PC-9 (cell line): ENCODE data around the gene CFAP54. TPM values are rescaled to one million over a fixed set of nuclear protein-coding genes. Genes with fewer than 3 reads are reported as not detected.

Experiments used
- Bru-seq: library from RNA; stranded (reverse); fragments of 400-500 nt; gene quantifications from one replicate; lab custom pipeline; 2021; lab: Mats Ljungman, UMichigan
- BruChase-seq, 2 experiments: library from RNA; stranded (reverse); fragments of 400-500 nt; gene quantifications; one replicate each; lab custom pipeline; 2021; lab: Mats Ljungman, UMichigan
- BruUV-seq: library from RNA; stranded (reverse); fragments of 400-500 nt; replicated peaks from 2 replicates; lab custom pipeline; 2021; lab: Mats Ljungman, UMichigan
- CTCF ChIA-PET: fragments of 300-600 bp; sonication (Branson Sonifier 250); formaldehyde crosslinking; loops from one replicate; lab custom pipeline; 2022; ENCODE audit warnings: antibody characterized with exemption; lab: Charles Lee
- POLR2A ChIA-PET: fragments of 300-600 bp; sonication (Branson Sonifier 250); formaldehyde crosslinking; loops from one replicate; lab custom pipeline; 2022; ENCODE audit warnings: antibody characterized with exemption; ENCODE audit not compliant: unreplicated experiment; lab: Charles Lee
- DNase-seq, 2 experiments: peaks; one replicate each; pipeline versions ENCODE4 v3.0.0 to v3.0.0-alpha.2; 2015 to 2022; ENCODE audit warnings: mixed read lengths in 1 of 2
- H2AFZ ChIP-seq: fragments of 200-600 bp; sonication (generic); 2 replicates; pipeline ENCODE4 v1.8.1; 2017; ENCODE audit warnings: antibody characterized with exemption
- H3F3A ChIP-seq: fragments of 200-600 bp; sonication (generic); 2 replicates; pipeline ENCODE4 v1.8.1; 2017; ENCODE audit warnings: antibody characterized with exemption, mild to moderate bottlenecking, low read depth; ENCODE audit not compliant: insufficient read depth
- H3K27ac ChIP-seq: fragments of 200-600 bp; sonication (generic); 2 replicates; pipeline ENCODE4 v1.6.1; 2016; ENCODE audit warnings: mixed run types
- H3K27me3 ChIP-seq: fragments of 200-600 bp; sonication (generic); 2 replicates; pipeline ENCODE4 v1.6.1; 2016; ENCODE audit warnings: low read depth, mixed run types; ENCODE audit not compliant: insufficient read depth
- H3K36me3 ChIP-seq: fragments of 200-600 bp; sonication (generic); 2 replicates; pipeline ENCODE4 v1.6.1; 2016; ENCODE audit warnings: low read depth, mixed run types
- H3K4me1 ChIP-seq: fragments of 200-600 bp; sonication (generic); replicated peaks from 2 replicates; pipeline ENCODE4 v1.6.1; 2016; ENCODE audit warnings: mixed run types; ENCODE audit not compliant: insufficient read depth
- H3K4me2 ChIP-seq: fragments of 200-600 bp; sonication (generic); 2 replicates; pipeline ENCODE4 v1.6.1; 2017; ENCODE audit warnings: mixed run types
- H3K4me3 ChIP-seq: fragments of 200-600 bp; sonication (generic); 2 replicates; pipeline ENCODE4 v1.6.1; 2016; ENCODE audit warnings: mixed run types
- H3K79me2 ChIP-seq: fragments of 200-600 bp; sonication (generic); 2 replicates; pipeline ENCODE4 v1.6.1; 2017; ENCODE audit warnings: low read depth, mixed run types
- H3K9me2 ChIP-seq: fragments of 200-600 bp; sonication (generic); 2 replicates; pipeline ENCODE4 v1.8.1; 2017; ENCODE audit warnings: mild to moderate bottlenecking; ENCODE audit not compliant: insufficient read depth
- H3K9me3 ChIP-seq: fragments of 200-600 bp; sonication (generic); 2 replicates; pipeline ENCODE4 v1.8.1; 2016; ENCODE audit warnings: low read depth; ENCODE audit not compliant: insufficient read depth
- H4K20me1 ChIP-seq: fragments of 200-600 bp; sonication (generic); 2 replicates; pipeline ENCODE4 v1.8.1; 2017; ENCODE audit not compliant: insufficient read depth
- CTCF ChIP-seq: fragments of 200-600 bp; sonication (generic); conservative IDR thresholded peaks from 2 replicates; pipeline ENCODE4 v1.6.1; 2017; ENCODE audit warnings: mixed run types, antibody characterized with exemption, mild to moderate bottlenecking, moderate library complexity
- EZH2 ChIP-seq: fragments of 200-600 bp; sonication (generic); IDR thresholded peaks from 2 replicates; pipeline ENCODE4 v1.8.0; 2017; ENCODE audit warnings: antibody characterized with exemption, low read depth
- intact Hi-C: fragments of 100-400 bp; cut with micrococcal nuclease; formaldehyde crosslinking; loops from one replicate; pipeline ENCODE4 v1.10.0; 2022; ENCODE audit not compliant: unreplicated experiment
- long read RNA-seq: library from polyadenylated mRNA; stranded (forward); transcript quantifications from one replicate; pipeline ENCODE4 v2.0.0, GENCODE V29; 2022
- total RNA-seq: library from RNA; stranded (reverse); gene quantifications from 2 replicates; pipeline ENCODE4 v1.2.3, GENCODE V29; 2021

CFAP54 gene
- total RNA-seq (7.1 and 16.4 TPM in 2 replicates), Bru-seq, nascent RNA (percentile 46 among the genes with signal in this experiment), BruChase-seq, experiment 1, labeled RNA remaining after a 2-hour chase (percentile 43 among the genes with signal in this experiment), BruChase-seq, experiment 2, labeled RNA remaining after a 6-hour chase (percentile 31 among the genes with signal in this experiment)
- long read RNA-seq, partial matches to known transcripts: 10 of 23 reads
- long read RNA-seq, other reads (novel, unspliced or antisense): 11 of 23 reads

GRCh38 chr12:96489392-96490056, at the start of gene CFAP54:
TSS of gene CFAP54 (plus strand) at chr12:96489577. CDS start at chr12:96489610, 33 bp downstream.
- TSS peak; percentile 56 for BruUV-seq
- Histone ChIP-seq H3K36me3 (no peaks in the 10 kb centered on the region), H3K9me3 (no peaks in the 10 kb centered on the region), H3K4me1 (peaks cover 48% of the 10 kb centered on the region), H3K79me2 (0 out of 2 replicates have a peak, but pooled peaks cover 4% of the 10 kb centered on the region), H3K4me3 (peak within 1 kb of the TSS; percentile 91), H3K27me3 (no peaks in the 10 kb centered on the region), H2AFZ (peak within 1 kb of the TSS; percentile 100), H4K20me1 (no peaks in the 10 kb centered on the region), H3K4me2 (peak within 1 kb of the TSS; percentile 86), H3F3A (peaks cover 32% of the 10 kb centered on the region), H3K9me2 (no peaks in the 10 kb centered on the region), H3K27ac (peak within 1 kb of the TSS; percentile 87)
- intact Hi-C loops: loop anchor here (1.0 to 5.0 kb wide), 6 partner anchors 12 to 292 kb away; no protein-coding TSS in a partner anchor
- peak; percentile 85 to 95 for DNase-seq
- ChIA-PET CTCF (interaction anchor here (0.6 to 1.1 kb wide), 5 partner anchors 12 to 261 kb away, joined by 3 to 12 read pairs (median 3); no protein-coding TSS in a partner anchor), POLR2A (interaction anchor here (0.6 kb wide), 1 partner anchor 88 kb away, joined by 8 read pairs; no protein-coding TSS in a partner anchor)
- TF ChIP-seq CTCF: peak; percentile 87
- TF ChIP-seq EZH2: no peak

GRCh38 chr12:96441816-96442215, 47.6 kb upstream of the CFAP54 start:
- intact Hi-C loops: no loop called here
- H3K9me2 ChIP-seq: no peaks in the 10 kb centered on the region
- no peak overlapping the region for H3K27ac ChIP-seq
- no peaks in the 10 kb centered on the region for H3K36me3 ChIP-seq
- H3K4me2 ChIP-seq: no peak overlapping the region
- no TSS peak for BruUV-seq
- peaks cover 21% of the 10 kb centered on the region for H3F3A ChIP-seq
- POLR2A ChIA-PET: no interaction called here
- H3K79me2 ChIP-seq: no peaks in the 10 kb centered on the region
- no peaks in the 10 kb centered on the region for H4K20me1 ChIP-seq
- TF ChIP-seq CTCF (no peak), EZH2 (no peak)
- DNase-seq: no peak
- H3K27me3 ChIP-seq: no peaks in the 10 kb centered on the region
- no peaks in the 10 kb centered on the region for H3K9me3 ChIP-seq
- peaks cover 20% of the 10 kb centered on the region for H3K4me1 ChIP-seq
- no peak overlapping the region for H3K4me3 ChIP-seq
- H2AFZ ChIP-seq: no peak overlapping the region; the same call in 1 of the 2 replicates
- CTCF ChIA-PET: no interaction called here

DNA sequence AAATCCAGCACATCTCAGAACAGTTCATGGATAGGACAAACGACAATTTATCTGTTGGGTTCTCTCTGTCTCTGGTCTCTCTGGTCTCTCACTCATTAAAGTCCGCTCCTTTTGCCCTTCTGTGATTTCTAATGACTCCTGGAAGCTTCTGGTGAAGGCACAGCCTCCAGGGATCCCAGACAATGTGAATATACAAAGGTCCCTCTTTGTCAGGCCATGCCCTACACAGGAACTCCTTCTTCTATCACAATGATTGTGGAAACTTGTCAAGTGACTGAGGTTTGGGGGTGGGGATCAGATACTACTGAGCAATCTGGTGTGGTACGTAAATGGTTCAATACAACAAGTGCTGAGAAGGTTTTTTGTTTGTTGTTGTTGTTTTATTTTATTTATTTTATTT, 46.5 kb upstream of the CFAP54 start:
- no peak for DNase-seq
- Histone ChIP-seq H3K4me2 (no peak overlapping the region), H3K9me2 (no peaks in the 10 kb centered on the region), H4K20me1 (no peaks in the 10 kb centered on the region), H3F3A (peaks cover 25% of the 10 kb centered on the region), H2AFZ (no peak overlapping the region), H3K9me3 (no peaks in the 10 kb centered on the region), H3K79me2 (no peaks in the 10 kb centered on the region), H3K4me1 (peaks cover 30% of the 10 kb centered on the region), H3K27me3 (no peaks in the 10 kb centered on the region), H3K4me3 (no peak overlapping the region), H3K27ac (no peak overlapping the region), H3K36me3 (no peaks in the 10 kb centered on the region)
- POLR2A ChIA-PET: no interaction called here
- no peak for TF ChIP-seq EZH2
- no peak for TF ChIP-seq CTCF
- CTCF ChIA-PET: no interaction called here
- BruUV-seq: no TSS peak
- intact Hi-C loops: no loop called here
